SIG-M5 treated with dmso at 0.1 percent for 504 hours (cell line): ENCODE measurements around the gene INPP5D.
"Not testable (repeated sequence)": the region's sequence is repeated elsewhere in the genome, so short reads cannot be mapped to it uniquely, and the experiment has no call there.

Experiments used
- DNase-seq: peaks from one replicate; lab custom pipeline; 2025; ENCODE audit not compliant: unreplicated experiment; lab: John Stamatoyannopoulos, UW

INPP5D gene

GRCh38 chr2:233059797-233060500, at the start of gene INPP5D:
INPP5D (plus strand) TSS chr2:233060342; CDS start chr2:233060479, 137 bp downstream.
- DNase-seq = peak; percentile 95

GRCh38 chr2:233010569-233011267, 49.4 kb upstream of the INPP5D start:
- DNase-seq = no peak

GRCh38 chr2:233011268-233011650, 48.9 kb upstream of the INPP5D start:
- DNase-seq = no peak

- no peak for DNase-seq
These were observed 48.4 kb upstream of the INPP5D start for GRCh38 chr2:233011702-233012131.

- DNase-seq = no peak
These were observed 47.7 kb upstream of the INPP5D start for GRCh38 chr2:233012301-233012971.

- DNase-seq = no peak
These were observed 47.1 kb upstream of the INPP5D start, which contains the start of gene NGEF for GRCh38 chr2:233013027-233013461. NGEF (minus strand) TSS chr2:233013256; CDS start chr2:232974890, 38,366 bp downstream.

- no peak for DNase-seq
These were observed 46.5 kb upstream of the INPP5D start for GRCh38 chr2:233013650-233014049.

GRCh38 chr2:233015019-233015645, 45.0 kb upstream of the INPP5D start:
- DNase-seq = no peak

GRCh38 chr2:233017947-233018346, 42.2 kb upstream of the INPP5D start:
- DNase-seq = no peak

- not testable (repeated sequence) for DNase-seq
These were observed 40.5 kb upstream of the INPP5D start for GRCh38 chr2:233019610-233020009.

GRCh38 chr2:233020454-233020853, 39.7 kb upstream of the INPP5D start:
- DNase-seq = no peak

- DNase-seq = no peak
These were observed 38.4 kb upstream of the INPP5D start for GRCh38 chr2:233021771-233022170.

GRCh38 chr2:233022561-233022960, 37.6 kb upstream of the INPP5D start:
- no peak for DNase-seq

- DNase-seq = no peak
These were observed 37.0 kb upstream of the INPP5D start for GRCh38 chr2:233023007-233023760.

- no peak for DNase-seq
These were observed 36.3 kb upstream of the INPP5D start for GRCh38 chr2:233023761-233024410.

GRCh38 chr2:233025706-233026105, 34.4 kb upstream of the INPP5D start:
- no peak for DNase-seq

GRCh38 chr2:233026198-233026813, 33.8 kb upstream of the INPP5D start:
- DNase-seq = no peak

- no peak for DNase-seq
These were observed 30.8 kb upstream of the INPP5D start for GRCh38 chr2:233029321-233029720.
